Fibroblast of skin of right biceps (primary cell): ENCODE measurements around the gene TDRD1.

Source experiments
- DNase-seq: peaks from one replicate; pipeline ENCODE4 v3.0.0-alpha.2; 2013

The TDRD1 gene

DNA sequence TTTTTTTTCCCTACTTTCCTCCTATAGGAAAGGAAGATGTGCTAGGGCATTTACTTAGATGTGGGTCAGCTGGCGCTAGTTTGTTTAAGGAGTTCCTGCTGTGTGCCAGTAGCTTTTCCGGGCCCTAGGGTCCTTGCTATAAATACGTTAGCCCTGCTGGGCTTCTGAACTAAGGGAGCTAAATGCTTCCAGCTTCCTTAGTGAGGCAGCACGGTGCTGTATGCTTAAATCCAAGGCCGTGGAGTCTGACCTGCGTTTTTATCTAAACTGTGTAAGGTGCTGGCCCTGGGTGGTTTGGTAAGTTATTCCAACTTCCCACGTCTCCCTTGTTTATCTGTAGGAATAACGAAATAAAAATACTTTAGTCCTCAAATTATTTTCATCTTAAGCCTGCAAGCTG lies 594 bp downstream of the TDRD1 start:
- no peak for DNase-seq

DNA sequence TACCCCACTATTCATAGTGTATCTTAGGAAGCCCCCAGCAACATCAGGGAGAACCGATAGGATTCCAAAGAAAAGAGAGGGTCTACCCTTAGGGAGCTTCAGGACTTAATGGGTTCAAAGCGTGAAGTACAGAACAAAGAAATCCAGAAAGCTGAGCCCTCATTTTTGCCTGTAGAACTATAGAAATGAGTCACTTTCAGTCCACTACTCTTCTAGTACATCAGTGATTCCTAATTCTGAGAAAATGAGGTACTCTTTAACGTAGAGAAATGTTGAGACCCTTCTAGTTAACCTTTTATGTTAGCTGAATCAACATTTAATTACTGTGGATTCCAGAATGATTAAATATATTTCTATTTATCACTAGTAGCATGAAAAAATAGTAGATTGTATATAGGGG lies 1.8 kb downstream of the TDRD1 start:
- no peak for DNase-seq

DNA sequence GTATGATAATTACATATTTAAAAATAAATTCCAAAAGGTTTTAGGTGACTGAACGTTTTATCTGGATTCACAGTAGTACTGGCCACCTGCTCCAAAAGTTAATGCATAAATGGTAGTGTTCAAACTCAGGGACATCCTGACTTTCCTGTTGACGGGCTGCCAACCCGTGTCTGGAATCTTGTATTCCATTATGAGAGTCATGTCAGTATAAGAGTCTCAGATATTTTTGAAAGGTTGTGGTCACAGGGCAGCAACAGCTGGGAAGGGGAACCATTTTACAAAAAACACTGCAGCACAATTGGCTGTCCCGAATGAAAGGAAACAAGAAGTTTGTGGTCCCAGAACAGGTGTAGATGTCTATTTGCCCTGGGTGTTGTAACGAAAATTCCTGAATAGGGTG lies 2.8 kb downstream of the TDRD1 start:
- DNase-seq: no peak

DNA sequence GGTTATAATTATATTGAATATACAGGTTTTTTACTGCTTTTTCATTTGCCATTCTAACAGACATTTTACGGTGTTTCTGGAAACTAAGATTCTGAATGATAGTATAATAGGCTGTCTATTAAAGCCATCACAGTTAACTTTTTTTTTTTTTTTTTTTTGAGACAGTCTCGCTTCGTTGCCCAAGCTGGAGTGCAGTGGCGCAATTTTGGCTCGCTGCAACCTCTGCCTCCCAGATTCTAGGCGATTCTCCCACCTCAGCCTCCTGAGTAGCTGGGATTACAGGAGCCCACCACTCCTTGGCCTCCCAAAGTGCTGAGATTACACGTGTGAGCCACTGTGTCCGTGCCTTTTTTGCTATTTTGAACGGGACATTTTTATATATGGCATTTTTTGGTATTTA lies 4.4 kb downstream of the TDRD1 start:
- DNase-seq: no peak

DNA sequence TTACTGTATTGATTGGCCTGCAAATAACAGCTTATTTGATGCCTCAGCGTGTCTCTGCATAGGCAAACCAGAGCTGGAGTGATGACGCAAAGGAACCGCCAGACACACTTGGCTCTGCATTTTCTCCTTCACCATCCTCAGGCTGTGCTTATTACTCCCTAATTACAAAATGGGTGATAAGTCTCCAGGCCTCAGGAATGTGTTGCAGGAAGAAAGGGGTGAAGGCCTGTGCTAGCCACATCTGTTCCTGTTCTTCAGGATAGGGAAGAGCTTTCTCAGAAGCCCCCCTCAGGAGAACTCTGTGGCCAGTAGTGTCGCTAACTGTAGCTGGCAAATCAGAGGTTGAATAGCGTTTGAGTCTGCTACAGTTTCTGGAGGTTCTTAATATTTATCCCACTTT lies 5.1 kb downstream of the TDRD1 start:
- DNase-seq: no peak

DNA sequence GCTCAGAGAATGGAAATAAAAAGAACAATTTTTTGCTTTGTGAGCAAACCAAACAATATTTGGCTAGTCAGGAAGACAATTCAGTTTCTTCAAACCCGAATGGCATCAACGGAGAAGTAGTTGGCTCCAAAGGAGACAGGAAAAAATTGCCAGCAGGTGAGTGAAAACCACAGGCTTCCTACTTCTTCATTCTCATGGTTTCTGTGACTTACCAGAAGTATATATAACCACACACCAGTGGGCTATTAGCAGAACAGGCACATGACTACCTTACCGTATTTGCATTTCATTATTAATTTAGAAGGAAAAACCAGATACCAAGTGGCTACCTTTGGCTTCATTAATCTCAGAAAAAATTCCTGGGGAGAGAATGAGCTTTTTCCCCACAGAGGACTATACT lies 8.8 kb downstream of the TDRD1 start:
- DNase-seq: no peak

DNA sequence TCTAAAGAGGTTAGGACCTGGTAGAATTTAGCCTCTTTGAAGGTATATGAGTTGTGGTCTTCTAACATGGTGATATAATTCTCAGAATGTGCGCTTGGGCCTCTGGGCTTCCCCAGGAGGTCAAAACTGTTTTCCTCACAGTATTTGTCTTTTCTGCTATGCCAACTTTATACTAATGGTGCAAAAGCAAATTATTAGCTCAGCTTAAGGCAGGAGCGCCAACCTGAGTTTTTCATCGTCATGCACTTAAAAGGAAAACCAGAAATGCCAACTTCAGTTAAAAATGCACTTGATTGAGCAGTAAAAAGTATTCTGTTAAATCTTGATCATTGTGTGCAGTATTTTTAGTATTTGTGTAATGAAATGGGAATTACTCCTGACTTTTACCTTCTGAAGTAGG lies 9.7 kb downstream of the TDRD1 start:
- DNase-seq: no peak

DNA sequence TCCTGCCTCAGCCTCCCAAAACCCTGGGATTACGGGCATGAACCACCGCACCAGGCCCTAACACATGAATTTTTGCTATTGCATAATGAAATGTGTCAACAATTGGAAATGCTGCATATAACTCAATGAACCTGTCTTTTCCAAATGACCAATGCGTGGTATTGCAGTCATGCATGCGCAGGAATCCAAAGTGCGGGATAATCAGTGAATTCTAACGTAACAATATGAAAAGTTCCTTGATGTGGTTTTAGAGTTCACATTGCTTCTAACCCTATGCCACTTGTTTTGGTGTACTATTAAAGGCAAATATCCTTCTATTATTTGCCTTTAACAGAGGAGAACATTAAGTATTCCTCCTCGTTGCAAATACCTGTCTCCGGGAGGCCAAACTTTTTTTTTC lies 10.5 kb downstream of the TDRD1 start:
- DNase-seq: no peak

DNA sequence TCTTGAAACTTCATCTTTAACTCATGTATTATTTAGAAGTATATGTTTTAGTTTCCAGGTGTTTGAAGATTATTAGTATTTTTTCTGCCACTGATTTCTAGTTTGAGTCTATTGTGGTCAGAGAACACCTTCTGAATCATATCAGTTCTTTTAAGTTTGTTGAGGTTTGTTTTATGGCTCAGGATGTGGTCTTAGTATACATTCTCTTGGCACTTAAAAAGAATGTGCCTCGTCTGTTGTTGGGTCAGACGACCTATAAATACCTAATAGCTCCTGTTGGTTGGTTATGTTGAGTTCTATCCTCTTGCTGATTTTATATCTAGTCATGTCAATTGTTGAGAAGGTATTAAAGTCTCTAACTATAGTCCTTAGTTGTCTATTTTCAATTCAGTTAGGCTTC lies 15.9 kb downstream of the TDRD1 start:
- no peak for DNase-seq

DNA sequence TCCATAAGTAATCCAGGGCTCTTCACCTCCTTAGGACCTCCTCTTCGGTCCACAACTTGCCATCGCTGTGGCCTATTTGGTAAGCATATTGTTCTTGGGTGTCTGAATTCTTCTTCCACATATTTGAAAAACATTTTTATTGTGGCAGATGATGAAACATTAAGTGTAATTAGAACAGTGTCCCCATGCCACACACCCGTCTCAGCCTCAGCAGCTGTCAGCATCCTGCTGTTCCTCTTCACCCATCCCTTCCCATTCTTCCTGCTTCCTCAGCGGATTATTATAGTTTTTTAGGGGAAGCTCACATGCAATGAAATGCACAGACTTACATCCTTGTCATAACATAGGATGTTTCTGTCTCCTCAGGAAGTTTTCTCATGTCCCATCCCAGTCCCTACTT lies 20.1 kb downstream of the TDRD1 start:
- DNase-seq: no peak

DNA sequence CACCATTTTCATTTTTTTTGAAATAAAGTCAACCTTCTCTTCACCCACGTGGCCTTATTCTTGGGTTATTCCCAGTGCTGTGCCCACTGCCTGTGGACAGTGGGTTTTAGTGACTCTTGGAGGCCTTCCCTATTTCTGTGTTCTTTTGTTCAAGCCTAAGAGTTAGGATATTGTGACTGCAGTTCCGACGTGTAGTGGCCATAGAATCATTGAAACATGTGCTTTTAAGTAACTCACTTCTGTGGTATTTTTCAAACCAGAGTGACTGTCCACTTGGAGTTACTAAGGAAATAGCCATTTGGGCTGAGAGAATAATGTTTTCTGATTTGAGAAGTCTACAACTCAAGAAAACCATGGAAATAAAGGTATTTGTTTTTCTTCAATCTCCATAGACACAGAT lies 23.7 kb downstream of the TDRD1 start:
- no peak for DNase-seq

DNA sequence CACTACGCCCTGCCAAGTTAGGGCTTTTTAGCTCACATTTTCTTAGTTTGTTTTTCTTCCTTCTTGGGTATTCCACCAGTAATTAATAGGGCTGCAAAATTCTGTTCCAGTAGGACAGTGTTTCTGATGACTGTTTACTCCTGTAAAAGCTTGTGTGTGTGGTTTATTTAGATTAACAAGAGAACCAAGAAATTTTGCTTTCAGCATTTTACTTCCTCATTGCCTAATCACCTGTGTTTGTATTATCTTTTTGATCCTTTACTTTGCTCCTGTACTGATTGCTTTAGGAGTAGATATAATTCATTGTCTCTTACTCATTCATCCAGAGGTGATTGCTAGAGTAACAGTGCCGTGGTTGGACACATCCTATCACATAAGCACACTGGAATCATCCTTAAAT lies 27.7 kb downstream of the TDRD1 start:
- no peak for DNase-seq

DNA sequence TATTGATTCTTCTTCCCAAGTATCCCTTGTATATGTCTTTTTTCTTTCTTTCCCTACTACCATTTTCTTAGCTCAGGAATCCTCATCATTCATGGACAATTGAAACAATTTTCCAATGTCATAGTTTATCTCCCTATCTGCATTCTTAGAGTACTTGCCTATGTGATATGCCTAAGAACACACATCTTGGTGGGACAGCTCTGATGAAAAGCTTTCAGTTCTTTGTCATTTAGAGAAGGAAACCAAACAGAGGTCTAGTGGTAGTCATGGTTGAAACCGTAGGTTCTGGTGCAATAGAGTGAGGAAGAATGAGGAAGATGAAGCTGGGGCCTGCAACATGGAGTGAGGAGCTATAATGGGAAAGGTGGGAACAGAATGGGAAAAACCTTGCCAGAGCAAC lies 28.2 kb downstream of the TDRD1 start:
- DNase-seq: no peak

DNA sequence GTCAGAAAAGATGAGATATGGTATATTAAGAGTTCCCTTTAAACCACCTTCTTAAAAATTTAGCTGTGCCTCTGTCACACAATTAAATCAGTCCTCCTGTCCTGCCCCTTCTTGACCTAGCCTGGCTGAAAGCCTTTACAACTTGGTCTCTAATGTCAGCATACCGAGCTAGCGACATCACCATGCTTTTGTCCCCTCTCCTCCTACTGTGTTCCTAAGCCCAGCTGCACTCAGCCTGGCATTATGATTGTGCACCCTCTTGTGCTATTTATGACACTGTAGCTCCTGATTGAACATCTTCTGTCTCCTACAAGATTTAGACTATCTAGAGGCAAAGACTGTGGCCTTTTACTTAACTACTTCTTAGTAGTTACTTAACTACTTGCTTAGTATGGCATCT lies 29.2 kb downstream of the TDRD1 start:
- no peak for DNase-seq

DNA sequence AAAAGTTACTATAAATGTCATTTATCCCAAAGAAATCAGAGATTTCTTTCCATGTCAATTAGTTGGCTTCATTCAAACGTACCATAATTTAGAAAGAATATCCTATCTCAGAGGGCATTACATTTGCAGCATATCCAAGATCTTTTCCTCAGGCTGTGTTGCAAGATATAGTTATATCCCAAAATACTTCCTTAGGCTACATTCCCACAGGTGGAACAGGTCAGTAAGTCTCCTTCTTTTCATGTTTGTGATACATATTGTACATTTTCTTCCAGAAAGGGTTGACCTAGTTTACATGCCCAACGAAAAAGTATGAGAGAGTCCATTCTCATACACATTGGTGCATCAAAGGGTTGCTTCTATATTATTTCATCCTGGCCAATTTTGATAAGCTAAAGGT lies 33.0 kb downstream of the TDRD1 start:
- DNase-seq: no peak

DNA sequence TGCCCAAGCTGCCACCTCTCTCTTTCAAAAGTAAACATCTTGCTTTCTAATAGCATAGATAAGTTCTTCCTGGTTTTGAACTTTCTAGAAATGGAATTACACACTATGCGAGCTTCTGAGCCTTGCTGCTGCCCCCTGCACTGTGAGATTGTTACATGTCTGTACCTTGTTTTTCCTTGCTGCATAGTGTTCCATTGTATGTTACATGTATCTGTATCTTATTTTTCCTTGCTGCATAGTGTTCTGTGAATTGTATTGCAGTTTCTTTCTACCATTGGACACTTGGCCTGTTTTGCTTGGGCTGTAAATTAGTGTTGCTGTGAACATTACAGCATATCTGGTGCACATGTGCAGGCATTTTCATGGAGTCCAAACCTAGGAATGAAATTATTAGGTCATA lies 35.9 kb downstream of the TDRD1 start:
- DNase-seq: no peak

DNA sequence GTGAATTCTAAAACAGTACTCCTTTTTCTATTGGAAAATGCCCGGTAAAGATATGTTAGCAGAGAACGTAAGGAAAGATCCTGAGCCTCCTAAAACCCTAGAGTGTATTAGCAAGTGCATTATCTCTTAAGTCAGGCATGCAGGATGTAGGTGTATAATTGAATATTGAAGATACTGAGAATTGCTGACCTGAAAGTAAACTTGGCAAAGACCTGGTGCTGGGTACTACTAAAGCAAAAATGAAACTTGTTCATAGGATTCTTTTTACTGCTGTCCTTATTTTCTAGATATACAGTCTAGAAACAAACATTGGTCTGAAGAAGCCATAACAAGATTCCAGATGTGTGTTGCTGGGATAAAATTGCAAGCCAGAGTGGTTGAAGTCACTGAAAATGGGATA lies 41.1 kb downstream of the TDRD1 start:
- no peak for DNase-seq

DNA sequence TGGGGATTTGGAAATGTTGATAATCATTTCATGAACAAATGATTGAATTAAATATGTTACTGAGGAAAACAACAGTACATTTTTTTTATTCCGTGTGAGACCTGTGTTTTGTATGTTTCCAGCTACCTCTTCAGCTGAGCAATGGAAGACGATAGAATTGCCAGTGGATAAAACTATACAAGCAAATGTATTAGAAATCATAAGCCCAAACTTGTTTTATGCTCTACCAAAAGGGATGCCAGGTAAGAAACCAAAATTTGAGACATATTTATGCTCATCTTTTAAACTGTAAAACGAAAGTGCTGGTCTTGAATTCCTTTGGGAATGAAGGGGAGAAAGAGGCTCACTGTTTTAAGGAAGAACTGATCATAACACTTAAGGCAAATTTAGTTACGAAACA lies 42.1 kb downstream of the TDRD1 start:
- no peak for DNase-seq

DNA sequence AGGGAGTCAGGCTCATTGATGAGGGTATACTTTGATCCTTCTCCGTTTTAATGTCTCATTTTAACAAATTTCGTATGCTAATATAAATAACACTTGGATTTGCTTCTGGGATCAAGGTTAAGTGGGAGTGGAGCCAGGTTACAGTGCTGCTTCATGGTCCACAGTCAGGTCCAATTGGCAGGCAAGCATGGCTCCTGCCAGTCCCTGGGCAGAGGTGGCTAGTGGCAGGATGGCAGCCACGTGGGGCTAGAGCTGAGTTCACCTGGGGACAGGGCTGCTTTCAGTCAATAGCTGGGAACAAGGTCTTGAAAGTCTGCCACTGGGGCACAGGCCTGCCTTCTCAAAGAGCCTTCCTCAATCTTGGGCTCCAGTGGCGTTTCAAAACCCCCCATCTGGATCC lies 43.9 kb downstream of the TDRD1 start:
- no peak for DNase-seq

DNA sequence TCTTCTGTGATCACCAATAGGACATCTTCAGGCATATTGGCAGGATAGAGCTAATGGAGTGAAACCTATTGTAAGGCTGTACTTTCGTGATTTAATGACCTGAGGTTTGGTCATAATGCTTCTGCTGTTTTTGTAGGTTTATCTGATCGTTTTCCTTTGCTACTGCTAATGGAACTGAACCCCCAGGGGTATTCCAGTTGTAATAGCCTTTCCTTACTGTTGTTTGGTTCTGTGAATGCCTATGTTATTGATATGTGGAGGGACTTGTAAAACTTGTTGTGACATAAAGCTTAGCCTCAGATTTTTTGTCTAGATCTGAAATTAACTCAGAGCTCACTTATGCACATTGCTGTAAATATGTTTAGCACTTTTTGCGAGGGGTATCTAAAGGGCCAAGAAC lies 49.0 kb downstream of the TDRD1 start:
- DNase-seq: no peak

DNA sequence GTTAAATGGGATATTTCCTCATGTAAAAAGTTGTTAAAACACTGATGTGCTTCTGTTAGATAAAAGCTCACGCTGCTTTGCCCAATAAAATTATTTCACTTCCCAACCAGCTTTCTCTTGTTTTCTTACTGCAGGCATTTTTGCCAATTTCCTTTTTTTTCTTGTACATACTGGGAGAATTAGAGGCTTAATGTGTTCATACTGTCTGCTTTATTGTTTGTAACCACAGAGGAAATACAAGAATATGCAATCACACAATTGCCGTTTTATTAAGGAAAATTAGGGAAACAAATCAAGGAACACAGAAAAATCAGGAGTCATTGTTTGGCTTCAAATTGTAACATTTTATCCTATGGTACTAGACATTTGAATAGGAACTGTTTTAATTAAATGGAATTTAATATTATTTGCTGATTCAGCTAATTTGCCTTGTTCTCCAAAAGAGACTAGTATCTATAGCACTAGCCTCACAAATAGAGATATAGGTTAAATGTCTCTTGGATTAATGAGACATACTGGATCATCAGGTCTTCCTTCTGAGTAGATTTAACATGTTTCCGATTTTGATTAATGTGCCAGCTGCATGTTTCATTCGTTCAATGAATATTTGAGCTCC lies 53.5 kb downstream of the TDRD1 start:
- DNase-seq: no peak

DNA sequence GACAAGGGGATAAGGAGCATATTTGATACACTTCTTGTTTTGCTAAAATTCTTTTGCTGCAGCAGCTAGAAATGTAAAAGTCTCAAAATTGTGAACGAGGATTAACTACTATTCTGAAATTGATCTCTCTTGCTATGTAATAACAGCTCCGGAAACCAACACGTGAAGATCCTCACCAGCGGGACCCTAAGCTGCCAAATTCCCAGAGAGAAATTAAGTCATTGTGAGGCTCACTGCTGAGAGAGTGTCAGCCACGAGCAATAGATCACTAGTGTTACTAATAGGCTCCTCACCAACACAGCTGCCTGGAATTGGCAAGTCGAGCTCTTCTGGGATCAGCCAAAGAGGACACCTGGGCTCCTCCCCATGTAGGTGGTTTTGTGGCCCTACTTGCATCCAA lies 54.3 kb downstream of the TDRD1 start:
- DNase-seq: no peak

DNA sequence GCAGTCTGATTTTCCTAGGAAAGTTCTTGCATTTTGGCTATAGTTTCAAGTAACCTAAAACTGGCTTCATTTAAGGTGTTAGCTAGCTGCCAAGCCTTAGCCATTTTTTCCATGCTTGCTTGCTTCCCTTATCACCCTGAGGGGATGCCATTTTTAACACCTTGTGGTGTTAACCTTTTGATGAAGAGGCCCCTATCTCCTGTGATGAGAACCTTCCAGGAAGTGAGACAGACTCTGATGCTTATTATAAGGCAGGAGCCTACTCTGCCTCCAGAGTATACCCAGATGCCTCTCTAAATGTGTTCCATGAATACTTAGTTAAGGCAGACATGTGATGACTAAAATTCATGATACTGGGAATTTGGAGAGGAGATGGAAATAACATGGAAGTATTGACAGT lies 55.0 kb downstream of the TDRD1 start:
- no peak for DNase-seq

DNA sequence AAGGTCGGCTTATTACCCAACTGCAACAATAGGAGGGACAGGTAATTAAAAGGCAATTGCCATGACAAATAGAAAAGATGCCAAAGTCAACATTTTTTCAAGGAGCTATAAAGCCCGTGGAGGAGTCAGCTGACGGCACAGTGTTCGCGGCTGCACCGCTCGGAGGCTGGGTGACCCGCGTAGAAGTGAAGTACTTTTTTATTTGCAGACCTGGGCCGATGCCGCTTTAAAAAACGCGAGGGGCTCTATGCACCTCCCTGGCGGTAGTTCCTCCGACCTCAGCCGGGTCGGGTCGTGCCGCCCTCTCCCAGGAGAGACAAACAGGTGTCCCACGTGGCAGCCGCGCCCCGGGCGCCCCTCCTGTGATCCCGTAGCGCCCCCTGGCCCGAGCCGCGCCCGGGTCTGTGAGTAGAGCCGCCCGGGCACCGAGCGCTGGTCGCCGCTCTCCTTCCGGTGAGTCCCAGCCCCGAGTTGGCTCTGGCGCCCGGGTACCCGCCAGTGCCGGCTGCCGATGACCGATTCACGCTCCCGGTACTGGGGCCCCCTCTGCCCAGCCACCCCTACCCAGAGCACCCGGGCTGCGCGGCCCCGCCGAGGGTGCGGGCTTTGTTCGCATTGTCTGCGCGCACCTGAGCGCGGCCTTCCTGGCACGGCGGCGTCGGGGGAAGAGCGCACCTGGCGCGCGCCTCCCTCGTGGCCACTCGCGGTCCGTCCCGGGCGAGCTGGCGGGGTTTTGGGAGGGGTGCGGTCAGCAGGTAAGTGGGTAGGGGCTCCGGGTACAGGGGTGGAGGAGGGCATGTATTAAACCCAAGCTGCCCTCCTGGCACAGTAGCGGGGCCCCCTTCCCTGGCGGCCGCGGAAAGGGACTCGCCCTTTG lies 60.2 kb downstream of the TDRD1 start, which contains the start of gene VWA2:
Gene VWA2, plus strand, starts transcription at position 138 of the 877 bp plus-strand sequence. CDS start 9,460 bp downstream, outside the sequence.
- DNase-seq: no peak

DNA sequence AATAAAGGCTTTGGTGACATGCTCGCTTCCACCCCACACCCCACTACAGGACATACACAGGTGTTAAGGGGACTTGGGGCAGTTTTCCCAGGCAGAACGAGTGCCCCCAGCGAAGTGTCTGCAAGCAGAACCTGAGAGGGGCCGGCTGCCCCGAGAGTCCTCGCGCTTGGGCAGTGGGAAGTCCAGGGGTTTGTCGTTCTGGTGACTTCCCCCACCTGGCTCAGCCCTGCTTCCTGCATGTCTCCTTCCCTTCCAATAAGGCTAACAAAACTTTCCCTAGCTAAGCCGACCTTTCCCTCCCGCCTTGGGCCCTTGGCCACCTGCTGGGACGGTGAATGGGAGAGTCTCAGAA lies 60.8 kb downstream of the TDRD1 start:
- DNase-seq: no peak
